GM21717 (cell line): Measurements from ENCODE around the gene P2RY11.

Source experiments
- ATAC-seq: cut with Tn5 transposase; IDR thresholded peaks from one replicate; pipeline ENCODE4 v1.9.1; 2021; ENCODE audit warnings: mild to moderate bottlenecking, moderate library complexity; ENCODE audit not compliant: unreplicated experiment

The P2RY11 gene

GRCh38 chr19:10092648-10093294 is 18.7 kb upstream of the P2RY11 start:
- ATAC-seq = no peak

GRCh38 chr19:10093295-10094186 is 18.0 kb upstream of the P2RY11 start:
- ATAC-seq = no peak

GRCh38 chr19:10095622-10095947 is 15.9 kb upstream of the P2RY11 start:
- no peak for ATAC-seq

GRCh38 chr19:10095948-10096614 is 15.4 kb upstream of the P2RY11 start:
- peak; percentile 49 for ATAC-seq

- peak; percentile 6 for ATAC-seq
Observed at GRCh38 chr19:10096615-10096963, 14.9 kb upstream of the P2RY11 start.

GRCh38 chr19:10100163-10100785 is 11.2 kb upstream of the P2RY11 start:
- no peak for ATAC-seq

- peak; percentile 30 for ATAC-seq
Observed at GRCh38 chr19:10102787-10103236, 8.7 kb upstream of the P2RY11 start.

- no peak for ATAC-seq
Observed at GRCh38 chr19:10104130-10104513, 7.4 kb upstream of the P2RY11 start.

GRCh38 chr19:10104665-10105508 is 6.6 kb upstream of the P2RY11 start:
- peak; percentile 25 for ATAC-seq

- peak; percentile 25 for ATAC-seq
Observed at GRCh38 chr19:10105509-10106099, 5.9 kb upstream of the P2RY11 start.

- peak; percentile 45 for ATAC-seq
Observed at GRCh38 chr19:10106100-10106936, 5.2 kb upstream of the P2RY11 start, which contains the start of gene PPAN. TSS of gene PPAN (plus strand) at chr19:10106362. CDS start at chr19:10106395, 33 bp downstream.

- no peak for ATAC-seq
Observed at GRCh38 chr19:10107254-10107653, 4.2 kb upstream of the P2RY11 start.

GRCh38 chr19:10107817-10108367 is 3.6 kb upstream of the P2RY11 start:
- no peak for ATAC-seq

GRCh38 chr19:10109528-10109927 is 2.0 kb upstream of the P2RY11 start:
- no peak for ATAC-seq

GRCh38 chr19:10110076-10110971 is 1.2 kb upstream of the P2RY11 start:
- no peak for ATAC-seq

GRCh38 chr19:10110972-10111317 is 548 bp upstream of the P2RY11 start:
- no peak for ATAC-seq

- ATAC-seq = no peak
Observed at GRCh38 chr19:10112037-10112761, 706 bp downstream of the P2RY11 start.
